Keratinocyte (primary cell): ENCODE measurements around the gene PTAR1. TPM values are rescaled to one million over a fixed set of nuclear protein-coding genes. Genes with fewer than 3 reads are reported as not detected.

Experiments
- DNase-seq: peaks from one replicate; pipeline ENCODE4 v3.0.0-alpha.2; 2011; ENCODE audit warnings: low read depth, missing footprints, low spot score
- FAIRE-seq: peaks from 2 replicates; lab custom pipeline; 2011; peaks lifted over from hg19 to GRCh38; lab: Jason Lieb, UNC
- H2AFZ ChIP-seq: 2 replicates; pipeline ENCODE4 v1.6.0; 2012; ENCODE audit warnings: low read length, control low read depth, inconsistent platforms; ENCODE audit not compliant: control insufficient read depth
- H3K27ac ChIP-seq: 2 replicates; pipeline ENCODE4 v1.5.1; 2011; ENCODE audit warnings: low read length; ENCODE audit not compliant: control insufficient read depth, insufficient read depth
- H3K27me3 ChIP-seq: 3 replicates; pipeline ENCODE4 v1.6.0; 2011; ENCODE audit warnings: low read length; ENCODE audit not compliant: control insufficient read depth, insufficient read depth; ENCODE audit errors: extremely low read depth
- H3K36me3 ChIP-seq, 2 experiments: 2 replicates in 1 of 2; 3 replicates in 1 of 2; pipeline ENCODE4 v1.5.1; 2011; ENCODE audit warnings: low read length in 2 of 2, mild to moderate bottlenecking in 1 of 2; ENCODE audit not compliant: control insufficient read depth in 2 of 2, insufficient read depth in 2 of 2; ENCODE audit errors: extremely low read depth in 1 of 2
- H3K4me1 ChIP-seq: 3 replicates; pipeline ENCODE4 v1.5.1; 2011; ENCODE audit warnings: low read length; ENCODE audit not compliant: control insufficient read depth, insufficient read depth; ENCODE audit errors: extremely low read depth
- H3K4me2 ChIP-seq: 3 replicates; pipeline ENCODE4 v1.6.0; 2011; ENCODE audit warnings: low read depth, low read length; ENCODE audit not compliant: control insufficient read depth, insufficient read depth; ENCODE audit errors: extremely low read depth
- H3K4me3 ChIP-seq, 3 experiments: fragments of 200-600 bp in 1 of 3; sonication (generic) in 1 of 3; 2 replicates in 2 of 3; 3 replicates in 1 of 3; pipeline ENCODE4 v1.5.1; 2011 to 2016; ENCODE audit warnings: low read length in 3 of 3, mild to moderate bottlenecking in 3 of 3, control low read depth in 2 of 3, inconsistent platforms in 1 of 3, low read depth in 1 of 3, mixed read lengths in 1 of 3, mixed run types in 1 of 3, moderate library complexity in 1 of 3; ENCODE audit not compliant: control insufficient read depth in 2 of 3, insufficient read depth in 2 of 3; ENCODE audit errors: extremely low read depth in 1 of 3
- H3K79me2 ChIP-seq: 2 replicates; pipeline ENCODE4 v1.6.0; 2012; ENCODE audit warnings: low read length; ENCODE audit not compliant: control insufficient read depth, insufficient read depth
- H3K9ac ChIP-seq: 3 replicates; pipeline ENCODE4 v1.6.0; 2011; ENCODE audit warnings: low read length; ENCODE audit not compliant: control insufficient read depth, insufficient read depth; ENCODE audit errors: extremely low read depth
- H3K9me1 ChIP-seq: 3 replicates; pipeline ENCODE4 v1.6.0; 2011; ENCODE audit warnings: low read length; ENCODE audit not compliant: control insufficient read depth, insufficient read depth; ENCODE audit errors: extremely low read depth
- H3K9me3 ChIP-seq: 2 replicates; pipeline ENCODE4 v1.5.1; 2012; ENCODE audit warnings: low read depth, low read length; ENCODE audit not compliant: control insufficient read depth
- H4K20me1 ChIP-seq: 3 replicates; pipeline ENCODE4 v1.6.0; 2011; ENCODE audit warnings: low read length; ENCODE audit not compliant: control insufficient read depth, insufficient read depth; ENCODE audit errors: extremely low read depth
- CTCF ChIP-seq, 3 experiments: IDR thresholded peaks in 1 of 3; conservative IDR thresholded peaks in 1 of 3; optimal IDR thresholded peaks in 1 of 3; 2 replicates in 2 of 3; 3 replicates in 1 of 3; pipeline versions ENCODE3 to v1.5.1; 2011; ENCODE audit warnings: low read length in 3 of 3, mild to moderate bottlenecking in 3 of 3, moderate library complexity in 2 of 3, control low read depth in 1 of 3, inconsistent platforms in 1 of 3; ENCODE audit not compliant: insufficient read depth in 2 of 3; ENCODE audit errors: extremely low read depth in 1 of 3
- EZH2 ChIP-seq: IDR thresholded peaks from one replicate; pipeline ENCODE4 v1.6.1; 2012; ENCODE audit warnings: inconsistent platforms, mild to moderate bottlenecking, low read length, moderate library complexity
- dilution Hi-C: fragments of 300-500 bp; cut with MboI; formaldehyde crosslinking; loops from one replicate; pipeline ENCODE4 v1.7.0; 2020; ENCODE audit warnings: low sequenced_read_pairs; ENCODE audit not compliant: extremely low pct_ligation_motif_present
- polyA plus RNA-seq, 5 experiments: library from polyadenylated mRNA; depleted of rRNA in 3 of 5; stranded (reverse) in 3 of 5; stranded (forward) in 1 of 5; unstranded in 1 of 5; fragments of >200 nt; gene quantifications; 1 replicate in 1 of 5; 2 replicates in 3 of 5; 3 replicates in 1 of 5; pipeline versions ENCODE4 v1.2.1 to v1.2.3, GENCODE V29; 2011 to 2012; ENCODE audit warnings: missing spikeins in 2 of 5, low read depth in 1 of 5, low replicate concordance in 1 of 5

PTAR1 gene
- polyA plus RNA-seq, 1 donor (not counting 4 experiments of a cell fraction or from before 2014, with no cell fraction given): 15.5 TPM

- Histone ChIP-seq H3K9me1 (no peaks in the 10 kb centered on the region), H3K79me2 (peaks cover 6% of the 10 kb centered on the region), H3K9me3 (no peaks in the 10 kb centered on the region), H4K20me1 (no peaks in the 10 kb centered on the region), H3K36me3 (peaks cover 2 to 4% of the 10 kb centered on the region in 2 experiments), H3K4me3 (no peak overlapping the region), H3K9ac (no peak overlapping the region), H3K4me2 (no peak overlapping the region), H3K27ac (no peak overlapping the region), H3K27me3 (no peaks in the 10 kb centered on the region), H2AFZ (no peak overlapping the region), H3K4me1 (no peaks in the 10 kb centered on the region)
- TF ChIP-seq EZH2: no peak
- TF ChIP-seq CTCF (optimal IDR thresholded peaks at IDR 0.05 in 1 of 3, IDR thresholded peaks at IDR 0.05 in 1 of 3, conservative IDR thresholded peaks at IDR 0.05 in 1 of 3; ENCODE audit: extremely low read depth in 1 of 3, insufficient read depth in 2 of 3, low read length in 3 of 3): no peak
- DNase-seq (no peak), FAIRE-seq (peak; percentile 62)
- dilution Hi-C loops: no loop called here
These were observed 15.0 kb downstream of the PTAR1 start for GRCh38 chr9:69744688-69745380.

GRCh38 chr9:69743930-69744329, 15.9 kb downstream of the PTAR1 start:
- dilution Hi-C loops: no loop called here
- Histone ChIP-seq H4K20me1 (no peaks in the 10 kb centered on the region), H3K79me2 (peaks cover 6% of the 10 kb centered on the region)

More at GRCh38 chr9:69743930-69744329, 15.9 kb downstream of the PTAR1 start:
- no peaks in the 10 kb centered on the region for H3K27me3 ChIP-seq
- DNase-seq: no peak
- no peak overlapping the region for H3K9ac ChIP-seq
- no peak overlapping the region for H3K4me2 ChIP-seq
- TF ChIP-seq EZH2 (no peak), CTCF (optimal IDR thresholded peaks at IDR 0.05 in 1 of 3, IDR thresholded peaks at IDR 0.05 in 1 of 3, conservative IDR thresholded peaks at IDR 0.05 in 1 of 3; ENCODE audit: extremely low read depth in 1 of 3, insufficient read depth in 2 of 3, low read length in 3 of 3) (no peak)
- no peak for FAIRE-seq
- peaks cover 2 to 7% of the 10 kb centered on the region in 2 experiments for H3K36me3 ChIP-seq
- no peak overlapping the region for H2AFZ ChIP-seq
- H3K4me1 ChIP-seq: no peaks in the 10 kb centered on the region
- H3K9me3 ChIP-seq: no peaks in the 10 kb centered on the region
- H3K27ac ChIP-seq: no peak overlapping the region
- no peak overlapping the region for H3K4me3 ChIP-seq
- no peaks in the 10 kb centered on the region for H3K9me1 ChIP-seq
